Stimulated activated CD4-positive, alpha-beta T cell treated with anti-CD3 and anti-CD28 coated beads, Interleukin-4, amount 100 ng/mL, for 4 hours (primary cell): ENCODE measurements around the gene APBB3.

ENCODE experiments used
- DNase-seq, 2 experiments: peaks; one replicate each; pipeline ENCODE4 v3.0.0-alpha.2; 2020

The APBB3 gene

GRCh38 chr5:140574165-140574564 is 9.8 kb upstream of the APBB3 start:
- no peak for DNase-seq

GRCh38 chr5:140573683-140574082 is 9.3 kb upstream of the APBB3 start:
- DNase-seq = no peak

- DNase-seq = no peak
Measured at GRCh38 chr5:140571105-140571504, 6.7 kb upstream of the APBB3 start.

GRCh38 chr5:140570488-140570887 is 6.1 kb upstream of the APBB3 start:
- no peak for DNase-seq

- no peak for DNase-seq
Measured at GRCh38 chr5:140570058-140570457, 5.7 kb upstream of the APBB3 start.

GRCh38 chr5:140569197-140569596 is 4.8 kb upstream of the APBB3 start:
- DNase-seq = no peak

GRCh38 chr5:140568443-140569063 is 4.2 kb upstream of the APBB3 start:
- DNase-seq = no peak

GRCh38 chr5:140567871-140568270 is 3.5 kb upstream of the APBB3 start:
- no peak for DNase-seq

GRCh38 chr5:140567136-140567818 is 2.9 kb upstream of the APBB3 start:
- no peak for DNase-seq

- DNase-seq = no peak
Measured at GRCh38 chr5:140566665-140567064, 2.3 kb upstream of the APBB3 start.

GRCh38 chr5:140565780-140566095 is 1.3 kb upstream of the APBB3 start:
- DNase-seq = no peak

- DNase-seq = no peak
Measured at GRCh38 chr5:140565024-140565779, 804 bp upstream of the APBB3 start.

- no peak for DNase-seq
Measured at GRCh38 chr5:140563596-140563995, 802 bp downstream of the APBB3 start.

- no peak for DNase-seq
Measured at GRCh38 chr5:140561753-140562523, 2.5 kb downstream of the APBB3 start.

GRCh38 chr5:140560227-140560626 is 4.2 kb downstream of the APBB3 start:
- no peak for DNase-seq

- DNase-seq = no peak
Measured at GRCh38 chr5:140558542-140558941, 5.9 kb downstream of the APBB3 start.

- no peak for DNase-seq
Measured at GRCh38 chr5:140557965-140558364, 6.4 kb downstream of the APBB3 start.

GRCh38 chr5:140557136-140557805 is 7.1 kb downstream of the APBB3 start, which contains the start of gene SRA1:
Gene SRA1, minus strand, starts transcription at chr5:140557473. Its CDS starts 21 bp downstream, at chr5:140557452.
- DNase-seq = peak; percentile 77 to 83

- no peak for DNase-seq
Measured at GRCh38 chr5:140556438-140556837, 8.0 kb downstream of the APBB3 start.

- DNase-seq = no peak
Measured at GRCh38 chr5:140555747-140556312, 8.6 kb downstream of the APBB3 start.

GRCh38 chr5:140554454-140554853 is 9.9 kb downstream of the APBB3 start:
- no peak for DNase-seq

- no peak for DNase-seq
Measured at GRCh38 chr5:140553657-140554056, 10.7 kb downstream of the APBB3 start.
